K562 (cell line): ENCODE data around the gene TSGA10IP. TPM values are rescaled to one million over a fixed set of nuclear protein-coding genes. Genes with fewer than 3 reads are reported as not detected.

Experiments
- BMI1 ChIP-seq: fragments of 150-350 bp; IDR thresholded peaks from 2 replicates; pipeline ENCODE4 v1.6.1; 2014; ENCODE audit warnings: low read length
- CREBBP ChIP-seq: IDR thresholded peaks from one replicate; pipeline ENCODE4 v1.6.1; 2012; ENCODE audit warnings: low read depth, mild to moderate bottlenecking, control low read depth, inconsistent platforms, low read length
- FOXK1 ChIP-seq: sonication (generic); formaldehyde crosslinking; IDR thresholded peaks from 2 replicates; pipeline ENCODE4 v1.8.0; 2022; ENCODE audit warnings: missing genetic modification reagents, mild to moderate bottlenecking, borderline replicate concordance
- HCFC1 ChIP-seq: IDR thresholded peaks from 2 replicates; pipeline ENCODE4 v1.6.1; 2012; ENCODE audit warnings: low read depth, low read length, improper control_type of control experiment
- ILK ChIP-seq: fragments of 450-650 bp; IDR thresholded peaks from 2 replicates; pipeline ENCODE4 v1.6.1; 2016; ENCODE audit warnings: missing genetic modification characterization, low read depth, mild to moderate bottlenecking, missing compliant biosample characterization, moderate library complexity, borderline replicate concordance
- MYBL2 ChIP-seq, 2 experiments: fragments of 450-650 bp in 1 of 2; sonication (generic) in 1 of 2; formaldehyde crosslinking in 1 of 2; IDR thresholded peaks; 2 replicates each; pipeline versions ENCODE4 v1.6.1 to v1.8.1; 2017 to 2022; ENCODE audit warnings: borderline replicate concordance in 1 of 2, inconsistent platforms in 1 of 2, low read depth in 1 of 2, mild to moderate bottlenecking in 1 of 2, missing genetic modification reagents in 1 of 2, moderate library complexity in 1 of 2
- NONO ChIP-seq, 2 experiments: fragments of 200-400 bp in 1 of 2; fragments of 450-650 bp in 1 of 2; formaldehyde crosslinking in 1 of 2; IDR thresholded peaks; 2 replicates each; pipeline ENCODE4 v1.6.1; 2017; ENCODE audit warnings: low read depth in 2 of 2, mild to moderate bottlenecking in 2 of 2, moderate library complexity in 2 of 2, low read length in 1 of 2
- PCBP2 ChIP-seq: fragments of 200-400 bp; formaldehyde crosslinking; IDR thresholded peaks from 2 replicates; pipeline ENCODE4 v1.6.1; 2018; ENCODE audit warnings: low read length, low read depth, mild to moderate bottlenecking, moderate library complexity; ENCODE audit not compliant: poor library complexity, severe bottlenecking
- PRMT5 ChIP-seq: sonication (generic); formaldehyde crosslinking; IDR thresholded peaks from 2 replicates; pipeline ENCODE4 v1.5.0; 2020; ENCODE audit warnings: missing genetic modification reagents
- SOX6 ChIP-seq: fragments of 450-650 bp; IDR thresholded peaks from 2 replicates; pipeline ENCODE4 v1.6.1; 2014; ENCODE audit warnings: mild to moderate bottlenecking
- TAF15 ChIP-seq: fragments of 200-400 bp; formaldehyde crosslinking; IDR thresholded peaks from 2 replicates; pipeline ENCODE4 v1.6.1; 2017; ENCODE audit warnings: mild to moderate bottlenecking, low read depth, low read length, moderate library complexity
- TFAM ChIP-seq: fragments of 250-450 bp; sonication (Bioruptor Pico); conservative IDR thresholded peaks from 2 replicates; pipeline ENCODE4 v1.5.0; 2021; ENCODE audit warnings: mild to moderate bottlenecking, moderate library complexity
- WHSC1 ChIP-seq: IDR thresholded peaks from one replicate; pipeline ENCODE4 v1.6.1; 2012; ENCODE audit warnings: low read length, control low read depth, inconsistent platforms
- ZBTB7A ChIP-seq: IDR thresholded peaks from 2 replicates; pipeline ENCODE4 v1.6.1; 2011; ENCODE audit warnings: low read depth, mild to moderate bottlenecking, low read length, moderate library complexity, borderline replicate concordance; ENCODE audit not compliant: control insufficient read depth
- ZKSCAN1 ChIP-seq: fragments of 150-350 bp; IDR thresholded peaks from 2 replicates; pipeline ENCODE4 v1.6.1; 2016; ENCODE audit warnings: low read depth, low read length
- ZNF121 ChIP-seq: sonication (generic); formaldehyde crosslinking; conservative IDR thresholded peaks from 2 replicates; pipeline ENCODE4 v1.8.0; 2022; ENCODE audit warnings: missing genetic modification reagents
- ZNF408 ChIP-seq: fragments of 250-450 bp; sonication (Bioruptor Pico); IDR thresholded peaks from 2 replicates; pipeline ENCODE4 v1.4.0; 2020; ENCODE audit warnings: low read depth, mild to moderate bottlenecking, moderate library complexity
- polyA plus RNA-seq, 8 experiments: library from polyadenylated mRNA; depleted of rRNA in 4 of 8; stranded (reverse) in 5 of 8; unstranded in 3 of 8; fragments of >200 nt; fragmentation: Nextera tagmentation in 2 of 8; fragmentation: Illumina TruSeq in 1 of 8; extraction: Ambion mirVana in 2 of 8; extraction: Trizol in 1 of 8; gene quantifications; 2 replicates each; pipeline versions ENCODE4 v1.2.1 to v1.2.3, GENCODE V29; 2011 to 2014; ENCODE audit warnings: inconsistent platforms in 1 of 8, missing spikeins in 1 of 8
- total RNA-seq, 7 experiments: library from RNA; depleted of rRNA in 6 of 7; stranded (reverse); fragments of >200 nt in 6 of 7; fragmentation: Illumina TruSeq in 2 of 7; extraction: Trizol in 2 of 7; gene quantifications; 2 replicates each; pipeline versions ENCODE4 v1.2.1 to v1.2.3, GENCODE V29; 2011 to 2021; ENCODE audit warnings: low replicate concordance in 1 of 7
- TF ChIP-seq, protein P1 (sequence below): fragments of 150-350 bp; IDR thresholded peaks from 2 replicates; pipeline ENCODE4 v1.6.1; 2014; ENCODE audit warnings: low read depth, mild to moderate bottlenecking, low read length, borderline replicate concordance
- TF ChIP-seq, protein P2 (sequence below): IDR thresholded peaks from 2 replicates; pipeline ENCODE4 v1.6.1; 2011; ENCODE audit not compliant: insufficient read length; ENCODE audit errors: extremely low read depth
- TF ChIP-seq, protein P3 (sequence below): fragments of 450-650 bp; IDR thresholded peaks from 2 replicates; pipeline ENCODE4 v1.6.1; 2017; ENCODE audit warnings: mild to moderate bottlenecking, moderate library complexity
- TF ChIP-seq, protein P4 (sequence below): fragments of 450-650 bp; IDR thresholded peaks from one replicate; pipeline ENCODE4 v1.6.1; 2018; ENCODE audit warnings: mild to moderate bottlenecking, moderate library complexity; ENCODE audit not compliant: partially characterized antibody

TSGA10IP gene
- total and polyA plus RNA-seq, 9 of the 15 experiments (the other 6 are each of a cell fraction or from before 2014, with no cell fraction given) = not detected

DNA sequence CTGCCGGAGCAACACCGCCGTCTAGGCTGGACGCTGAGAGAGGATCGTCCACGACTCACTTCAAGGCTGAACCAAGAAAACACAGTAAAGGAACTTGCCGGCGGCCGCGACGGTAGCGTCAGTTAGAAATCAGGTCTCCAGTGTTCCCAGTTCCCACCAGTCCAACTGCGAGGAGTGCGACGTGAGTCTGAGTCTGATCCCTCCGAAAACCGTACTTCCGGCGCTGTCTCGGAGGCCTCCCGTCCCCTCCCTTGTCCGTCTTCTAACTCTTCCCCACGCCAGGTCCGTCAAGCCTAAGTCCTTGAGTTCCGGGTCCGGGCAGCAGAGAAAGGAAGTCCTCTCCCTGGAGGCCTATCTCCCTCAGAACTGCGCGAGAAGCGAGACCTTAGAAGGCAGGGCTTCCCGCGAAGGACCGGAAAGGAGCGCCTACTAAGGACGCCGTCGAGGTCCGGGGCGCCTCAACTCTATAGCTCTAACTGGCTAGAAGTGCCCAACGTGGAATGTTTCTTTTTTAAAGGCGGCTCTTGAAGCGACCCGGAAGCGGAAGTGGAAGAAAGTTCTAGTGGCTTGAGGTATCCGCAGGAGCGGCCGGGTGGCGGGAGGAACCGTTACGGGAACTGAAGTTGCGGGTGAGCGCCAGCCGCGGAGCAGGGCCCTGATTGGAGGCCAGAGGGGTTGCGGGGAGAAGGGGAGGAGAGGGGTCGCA is 56.8 kb downstream of the TSGA10IP start, which contains the start of the genes BANF1 and EIF1AD (continued):
- TF ChIP-seq, protein P1, sequence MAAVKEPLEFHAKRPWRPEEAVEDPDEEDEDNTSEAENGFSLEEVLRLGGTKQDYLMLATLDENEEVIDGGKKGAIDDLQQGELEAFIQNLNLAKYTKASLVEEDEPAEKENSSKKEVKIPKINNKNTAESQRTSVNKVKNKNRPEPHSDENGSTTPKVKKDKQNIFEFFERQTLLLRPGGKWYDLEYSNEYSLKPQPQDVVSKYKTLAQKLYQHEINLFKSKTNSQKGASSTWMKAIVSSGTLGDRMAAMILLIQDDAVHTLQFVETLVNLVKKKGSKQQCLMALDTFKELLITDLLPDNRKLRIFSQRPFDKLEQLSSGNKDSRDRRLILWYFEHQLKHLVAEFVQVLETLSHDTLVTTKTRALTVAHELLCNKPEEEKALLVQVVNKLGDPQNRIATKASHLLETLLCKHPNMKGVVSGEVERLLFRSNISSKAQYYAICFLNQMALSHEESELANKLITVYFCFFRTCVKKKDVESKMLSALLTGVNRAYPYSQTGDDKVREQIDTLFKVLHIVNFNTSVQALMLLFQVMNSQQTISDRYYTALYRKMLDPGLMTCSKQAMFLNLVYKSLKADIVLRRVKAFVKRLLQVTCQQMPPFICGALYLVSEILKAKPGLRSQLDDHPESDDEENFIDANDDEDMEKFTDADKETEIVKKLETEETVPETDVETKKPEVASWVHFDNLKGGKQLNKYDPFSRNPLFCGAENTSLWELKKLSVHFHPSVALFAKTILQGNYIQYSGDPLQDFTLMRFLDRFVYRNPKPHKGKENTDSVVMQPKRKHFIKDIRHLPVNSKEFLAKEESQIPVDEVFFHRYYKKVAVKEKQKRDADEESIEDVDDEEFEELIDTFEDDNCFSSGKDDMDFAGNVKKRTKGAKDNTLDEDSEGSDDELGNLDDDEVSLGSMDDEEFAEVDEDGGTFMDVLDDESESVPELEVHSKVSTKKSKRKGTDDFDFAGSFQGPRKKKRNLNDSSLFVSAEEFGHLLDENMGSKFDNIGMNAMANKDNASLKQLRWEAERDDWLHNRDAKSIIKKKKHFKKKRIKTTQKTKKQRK = no peak
- TF ChIP-seq ZNF408 = no peak
- TF ChIP-seq TAF15 = no peak
- TF ChIP-seq, protein P2, sequence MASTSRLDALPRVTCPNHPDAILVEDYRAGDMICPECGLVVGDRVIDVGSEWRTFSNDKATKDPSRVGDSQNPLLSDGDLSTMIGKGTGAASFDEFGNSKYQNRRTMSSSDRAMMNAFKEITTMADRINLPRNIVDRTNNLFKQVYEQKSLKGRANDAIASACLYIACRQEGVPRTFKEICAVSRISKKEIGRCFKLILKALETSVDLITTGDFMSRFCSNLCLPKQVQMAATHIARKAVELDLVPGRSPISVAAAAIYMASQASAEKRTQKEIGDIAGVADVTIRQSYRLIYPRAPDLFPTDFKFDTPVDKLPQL = peak; percentile 18
- no peak for TF ChIP-seq PCBP2
- peak; percentile 71; the same call in 1 of the 2 replicates for TF ChIP-seq ZKSCAN1
- TF ChIP-seq ZBTB7A = peak; percentile 48; the same call in 1 of the 2 replicates
- no peak for TF ChIP-seq FOXK1
- TF ChIP-seq TFAM = no peak
- TF ChIP-seq, protein P3, sequence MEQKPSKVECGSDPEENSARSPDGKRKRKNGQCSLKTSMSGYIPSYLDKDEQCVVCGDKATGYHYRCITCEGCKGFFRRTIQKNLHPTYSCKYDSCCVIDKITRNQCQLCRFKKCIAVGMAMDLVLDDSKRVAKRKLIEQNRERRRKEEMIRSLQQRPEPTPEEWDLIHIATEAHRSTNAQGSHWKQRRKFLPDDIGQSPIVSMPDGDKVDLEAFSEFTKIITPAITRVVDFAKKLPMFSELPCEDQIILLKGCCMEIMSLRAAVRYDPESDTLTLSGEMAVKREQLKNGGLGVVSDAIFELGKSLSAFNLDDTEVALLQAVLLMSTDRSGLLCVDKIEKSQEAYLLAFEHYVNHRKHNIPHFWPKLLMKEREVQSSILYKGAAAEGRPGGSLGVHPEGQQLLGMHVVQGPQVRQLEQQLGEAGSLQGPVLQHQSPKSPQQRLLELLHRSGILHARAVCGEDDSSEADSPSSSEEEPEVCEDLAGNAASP = no peak
- TF ChIP-seq CREBBP = no peak
- TF ChIP-seq, protein P4, sequence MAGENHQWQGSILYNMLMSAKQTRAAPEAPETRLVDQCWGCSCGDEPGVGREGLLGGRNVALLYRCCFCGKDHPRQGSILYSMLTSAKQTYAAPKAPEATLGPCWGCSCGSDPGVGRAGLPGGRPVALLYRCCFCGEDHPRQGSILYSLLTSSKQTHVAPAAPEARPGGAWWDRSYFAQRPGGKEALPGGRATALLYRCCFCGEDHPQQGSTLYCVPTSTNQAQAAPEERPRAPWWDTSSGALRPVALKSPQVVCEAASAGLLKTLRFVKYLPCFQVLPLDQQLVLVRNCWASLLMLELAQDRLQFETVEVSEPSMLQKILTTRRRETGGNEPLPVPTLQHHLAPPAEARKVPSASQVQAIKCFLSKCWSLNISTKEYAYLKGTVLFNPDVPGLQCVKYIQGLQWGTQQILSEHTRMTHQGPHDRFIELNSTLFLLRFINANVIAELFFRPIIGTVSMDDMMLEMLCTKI = no peak
- TF ChIP-seq MYBL2 (IDR thresholded peaks at IDR 0.05; ENCODE audit: low read depth) = peak; percentile 82; the same call in 1 of the 2 replicates
- TF ChIP-seq MYBL2 (CRISPR knock-in tag; IDR thresholded peaks at IDR 0.05; ENCODE audit: borderline replicate concordance) = no peak
- TF ChIP-seq ILK (tag) = no peak
- 0 out of 4 replicates have a peak, but pooled peaks of 1 of the 2 experiments have one; percentile 11 for TF ChIP-seq NONO (IDR thresholded peaks at IDR 0.05; ENCODE audit: low read depth in 2 of 2, low read length in 1 of 2)
- peak; percentile 71 for TF ChIP-seq SOX6
- peak; percentile 91 for TF ChIP-seq HCFC1
- no peak for TF ChIP-seq WHSC1
- TF ChIP-seq BMI1 = peak; percentile 47; the same call in 1 of the 2 replicates
- no peak for TF ChIP-seq PRMT5 (CRISPR knock-in tag)
- no peak for TF ChIP-seq ZNF121 (CRISPR knock-in tag)
